C4-2B (cell line): ENCODE measurements around the gene FGF6.

ENCODE experiments used
- ZFX ChIP-seq: fragments of 450-650 bp; IDR thresholded peaks from 2 replicates; pipeline ENCODE4 v1.6.1; 2017
- TF ChIP-seq, protein P1 (sequence below): fragments of 450-650 bp; conservative IDR thresholded peaks from 2 replicates; pipeline ENCODE4 v1.5.1; 2017; ENCODE audit warnings: mild to moderate bottlenecking

DNA sequence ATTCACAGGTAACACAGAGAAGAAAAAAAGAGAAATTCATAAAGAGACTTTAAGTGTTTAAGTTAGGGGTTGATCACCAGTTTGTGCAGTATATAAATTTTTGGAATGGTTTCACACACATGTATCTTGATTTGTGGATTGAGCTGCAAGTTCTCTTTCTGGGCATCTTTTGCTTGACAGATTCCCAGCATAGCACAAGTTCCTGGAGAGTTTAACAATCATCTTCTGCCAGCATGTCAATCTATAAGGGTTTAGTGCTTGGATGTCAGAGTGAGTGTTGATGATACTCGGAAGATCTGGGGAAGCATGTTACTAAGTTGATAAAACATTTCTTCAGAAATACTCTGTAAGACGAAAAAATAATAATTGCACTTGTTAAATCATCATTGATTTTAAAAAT, 43.9 kb upstream of the FGF6 start:
- TF ChIP-seq, protein P1, sequence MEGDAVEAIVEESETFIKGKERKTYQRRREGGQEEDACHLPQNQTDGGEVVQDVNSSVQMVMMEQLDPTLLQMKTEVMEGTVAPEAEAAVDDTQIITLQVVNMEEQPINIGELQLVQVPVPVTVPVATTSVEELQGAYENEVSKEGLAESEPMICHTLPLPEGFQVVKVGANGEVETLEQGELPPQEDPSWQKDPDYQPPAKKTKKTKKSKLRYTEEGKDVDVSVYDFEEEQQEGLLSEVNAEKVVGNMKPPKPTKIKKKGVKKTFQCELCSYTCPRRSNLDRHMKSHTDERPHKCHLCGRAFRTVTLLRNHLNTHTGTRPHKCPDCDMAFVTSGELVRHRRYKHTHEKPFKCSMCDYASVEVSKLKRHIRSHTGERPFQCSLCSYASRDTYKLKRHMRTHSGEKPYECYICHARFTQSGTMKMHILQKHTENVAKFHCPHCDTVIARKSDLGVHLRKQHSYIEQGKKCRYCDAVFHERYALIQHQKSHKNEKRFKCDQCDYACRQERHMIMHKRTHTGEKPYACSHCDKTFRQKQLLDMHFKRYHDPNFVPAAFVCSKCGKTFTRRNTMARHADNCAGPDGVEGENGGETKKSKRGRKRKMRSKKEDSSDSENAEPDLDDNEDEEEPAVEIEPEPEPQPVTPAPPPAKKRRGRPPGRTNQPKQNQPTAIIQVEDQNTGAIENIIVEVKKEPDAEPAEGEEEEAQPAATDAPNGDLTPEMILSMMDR = no peak
- TF ChIP-seq ZFX = no peak
